ENCODE results near the gene CCDC148.

- no peak for TF ChIP-seq EZH2 (IDR thresholded peaks at IDR 0.05; ENCODE audit: insufficient read depth, poor library complexity, severe bottlenecking)
- no peak for TF ChIP-seq EZH2phosphoT487 (IDR thresholded peaks at IDR 0.05; ENCODE audit: insufficient read depth, low read depth)
Observed at GRCh38 chr2:158142568-158143332, 313.8 kb downstream of the CCDC148 start.

Measured in GM23248 (cell line).